HG03108 (cell line): Measurements from ENCODE around the gene CDNF.

Experiments used
- ATAC-seq: cut with Tn5 transposase; IDR thresholded peaks from one replicate; pipeline ENCODE4 v1.9.1; 2021; ENCODE audit warnings: moderate library complexity; ENCODE audit not compliant: unreplicated experiment

Gene CDNF

GRCh38 chr10:14801723-14802122 is 36.1 kb downstream of the CDNF start:
- ATAC-seq = no peak

GRCh38 chr10:14800397-14800796 is 37.4 kb downstream of the CDNF start:
- ATAC-seq = no peak

DNA sequence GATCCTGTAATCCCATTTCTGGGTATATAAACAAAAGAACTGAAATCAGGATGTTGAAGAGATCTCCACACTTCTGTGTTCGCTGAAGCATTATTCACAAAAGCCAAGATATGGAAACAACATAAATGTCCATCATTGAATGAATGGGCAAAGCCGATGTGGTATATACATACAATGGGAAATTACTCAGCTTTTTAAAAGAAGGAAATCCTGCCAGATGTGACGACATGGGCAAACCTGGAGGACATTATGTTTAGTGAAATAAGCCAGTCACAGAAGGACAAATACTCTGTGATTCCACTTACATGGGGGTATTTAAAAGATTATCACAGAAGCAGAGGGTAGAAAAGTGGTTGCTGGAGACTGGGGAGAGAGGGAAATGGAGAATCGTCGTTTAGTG is 39.2 kb downstream of the CDNF start:
- no peak for ATAC-seq

DNA sequence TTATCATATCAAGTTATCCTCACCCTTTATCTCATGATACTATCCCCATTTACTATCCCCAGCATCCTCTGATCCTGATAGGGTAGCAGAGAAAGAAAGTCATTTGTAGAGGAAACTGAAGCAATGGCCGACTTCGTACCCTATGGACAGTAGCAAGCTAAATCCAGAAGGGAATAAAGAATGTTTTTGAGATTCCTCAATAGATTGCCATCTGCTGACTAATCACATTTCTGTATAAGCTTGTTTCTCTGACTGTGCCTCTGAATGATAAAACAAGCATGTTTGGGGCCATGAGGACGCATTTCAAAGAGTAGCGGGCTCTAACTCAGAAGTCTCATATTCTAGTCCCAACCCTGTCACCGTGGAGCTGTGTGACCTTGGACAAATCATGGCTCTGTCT is 49.9 kb downstream of the CDNF start:
- no peak for ATAC-seq

DNA sequence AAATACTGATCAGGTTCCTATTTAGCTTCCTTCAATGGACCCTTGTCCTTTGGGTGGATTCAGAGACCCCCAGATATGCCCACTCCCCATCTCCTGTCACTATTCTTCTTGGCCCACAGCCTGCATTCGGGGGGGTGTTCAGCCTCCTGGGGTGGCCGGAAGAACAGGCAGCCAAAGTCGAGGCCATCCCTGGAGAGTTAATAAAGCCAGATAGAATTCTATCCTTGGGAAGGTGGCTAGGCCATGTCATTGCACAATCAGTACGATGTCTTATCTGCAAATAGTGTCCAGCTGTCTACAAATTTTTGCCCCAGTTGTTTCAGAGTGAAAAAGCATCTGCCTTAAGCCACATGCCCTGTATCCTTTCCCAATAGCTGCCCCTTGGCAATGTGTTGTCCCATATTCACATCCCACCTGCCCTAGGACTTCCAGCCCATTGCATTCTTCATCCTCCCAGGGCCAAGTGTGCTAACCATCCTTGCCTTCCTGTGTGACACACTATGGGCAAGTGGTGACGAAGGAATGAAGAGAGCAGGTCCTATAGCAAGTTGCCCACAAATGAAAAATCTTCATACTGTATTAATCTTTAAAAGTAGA is 53.3 kb downstream of the CDNF start:
- ATAC-seq = no peak

DNA sequence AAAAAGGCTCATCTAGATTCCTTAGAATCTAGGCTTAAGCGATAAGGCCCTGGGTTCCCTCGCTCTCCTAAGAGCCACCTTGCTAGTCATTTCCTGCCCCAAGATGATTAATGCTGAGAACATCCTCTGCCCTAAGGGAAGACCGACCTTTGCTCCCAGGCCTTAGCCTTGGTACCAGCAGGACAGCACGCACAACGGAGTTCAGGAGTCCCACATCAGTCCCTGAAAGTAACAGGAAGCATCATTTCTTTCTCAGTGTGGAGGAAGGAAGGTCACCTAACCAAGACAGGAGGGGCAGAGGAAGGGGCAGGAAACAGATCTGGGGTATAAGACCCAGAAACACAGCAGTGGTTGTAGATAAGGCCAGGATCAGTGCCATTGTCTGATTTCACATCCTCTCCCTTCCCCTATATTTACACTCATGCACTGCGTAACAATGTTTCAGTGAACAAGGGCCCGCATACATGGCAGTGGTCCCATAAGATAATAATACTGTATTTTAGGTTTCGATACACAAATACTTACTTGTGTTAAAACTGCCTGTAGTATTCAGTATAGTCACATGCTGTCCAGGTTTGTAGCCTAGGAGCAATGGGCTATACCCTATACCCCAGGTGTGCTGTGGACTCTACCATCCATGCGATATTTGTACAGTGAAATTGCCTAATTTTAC is 55.0 kb downstream of the CDNF start:
- no peak for ATAC-seq

GRCh38 chr10:14781763-14782162 is 56.1 kb downstream of the CDNF start:
- no peak for ATAC-seq

DNA sequence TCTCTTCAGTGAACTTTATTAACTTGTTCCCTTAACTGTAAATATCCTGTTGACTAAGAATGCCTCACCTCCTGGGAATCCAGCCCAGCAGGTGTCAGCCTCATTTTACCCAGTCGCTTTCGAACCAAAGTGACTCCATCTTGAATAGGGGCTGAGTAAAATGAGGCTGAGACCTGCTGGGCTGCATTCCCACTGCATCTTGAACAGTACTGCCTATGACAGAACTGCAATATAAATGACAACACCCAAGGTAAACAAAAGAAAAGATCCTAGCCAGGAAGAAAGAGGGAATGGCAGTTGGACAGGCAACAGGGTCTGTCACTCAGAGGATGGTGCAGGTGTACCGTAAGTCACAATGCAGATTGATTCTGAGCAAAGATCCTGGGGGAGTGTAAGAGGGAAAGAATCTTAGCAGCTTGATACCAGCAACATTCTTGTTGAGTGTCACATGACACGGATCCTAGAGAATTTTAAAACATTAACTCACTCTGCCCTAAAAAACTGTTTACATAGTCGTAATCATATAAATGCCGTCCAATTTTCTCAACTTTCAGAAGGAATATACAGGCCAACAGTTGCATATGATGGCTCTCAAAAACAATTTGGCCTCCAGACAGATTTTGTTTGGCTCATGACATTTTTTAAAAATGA is 58.7 kb downstream of the CDNF start:
- ATAC-seq = no peak

DNA sequence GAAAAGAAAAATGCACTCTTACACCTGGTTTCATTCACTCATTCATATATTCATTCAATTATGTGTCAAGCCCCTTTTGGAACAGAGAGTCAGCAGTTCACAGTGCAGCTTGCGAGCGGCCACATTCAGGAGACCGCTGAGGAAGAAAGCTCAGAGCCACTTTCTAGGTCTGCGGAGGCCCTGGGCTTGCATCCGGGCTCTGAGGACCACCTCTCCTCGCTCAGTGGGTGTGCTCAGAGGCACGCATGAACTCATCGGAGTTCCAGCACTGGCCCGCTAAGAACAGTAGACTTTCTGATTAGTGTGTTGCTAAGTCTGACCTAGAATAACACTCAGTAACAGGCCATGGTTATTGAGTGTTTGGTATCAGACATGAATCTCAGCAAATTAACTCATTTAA is 61.3 kb downstream of the CDNF start:
- no peak for ATAC-seq

DNA sequence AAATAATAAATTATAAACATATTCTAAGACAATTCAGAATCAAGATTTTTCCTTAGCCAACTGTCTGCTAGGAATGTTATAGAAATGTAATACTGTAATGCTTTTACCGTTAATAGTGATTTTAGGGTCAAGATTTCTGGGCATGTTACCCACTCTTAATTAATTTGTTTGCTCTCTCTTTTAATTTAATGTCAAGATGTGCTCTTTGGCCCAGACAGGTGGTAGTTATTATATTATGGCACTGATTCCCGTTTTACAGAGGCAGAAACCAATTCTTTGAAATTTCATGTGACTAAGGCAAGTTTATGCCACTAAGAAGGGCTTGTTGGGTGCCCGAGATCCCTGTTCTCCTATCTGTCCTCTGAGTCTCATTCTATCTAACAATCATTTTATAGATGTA is 62.2 kb downstream of the CDNF start:
- ATAC-seq = no peak

- ATAC-seq = no peak
These were observed 63.0 kb downstream of the CDNF start, which contains the start of gene FAM107B for GRCh38 chr10:14774797-14775196. Gene FAM107B (minus strand): TSS chr10:14774897. CDS start chr10:14774663, 234 bp downstream.

DNA sequence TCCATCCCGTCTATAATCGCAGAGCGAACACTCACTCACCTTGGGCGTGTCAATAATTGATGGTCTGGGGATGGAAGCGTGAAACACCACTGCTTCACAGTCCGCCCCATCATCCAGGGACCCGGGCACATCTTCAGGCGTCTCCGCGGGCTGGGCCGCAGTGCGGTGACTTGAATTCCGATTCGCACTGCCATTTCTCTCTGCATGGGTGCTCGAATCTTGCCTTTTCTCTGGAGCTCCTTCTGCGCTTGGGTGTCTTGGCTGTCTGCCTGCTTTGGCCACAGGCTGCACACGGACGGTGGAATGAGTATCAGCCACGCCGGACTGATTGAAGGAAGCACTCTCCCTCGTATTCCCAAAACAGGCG is 63.6 kb downstream of the CDNF start:
- ATAC-seq = no peak

- no peak for ATAC-seq
These were observed 64.2 kb downstream of the CDNF start for GRCh38 chr10:14773551-14774213.

GRCh38 chr10:14772399-14772798 is 65.4 kb downstream of the CDNF start:
- no peak for ATAC-seq

- no peak for ATAC-seq
These were observed 66.9 kb downstream of the CDNF start for GRCh38 chr10:14770927-14771326.
